AG08395 (cell line): Measurements from ENCODE around the gene SPO11.

ENCODE experiments used
- DNase-seq: peaks from one replicate; pipeline ENCODE4 v3.0.0; 2012; ENCODE audit warnings: mixed read lengths, low spot score

SPO11 gene, protein sequence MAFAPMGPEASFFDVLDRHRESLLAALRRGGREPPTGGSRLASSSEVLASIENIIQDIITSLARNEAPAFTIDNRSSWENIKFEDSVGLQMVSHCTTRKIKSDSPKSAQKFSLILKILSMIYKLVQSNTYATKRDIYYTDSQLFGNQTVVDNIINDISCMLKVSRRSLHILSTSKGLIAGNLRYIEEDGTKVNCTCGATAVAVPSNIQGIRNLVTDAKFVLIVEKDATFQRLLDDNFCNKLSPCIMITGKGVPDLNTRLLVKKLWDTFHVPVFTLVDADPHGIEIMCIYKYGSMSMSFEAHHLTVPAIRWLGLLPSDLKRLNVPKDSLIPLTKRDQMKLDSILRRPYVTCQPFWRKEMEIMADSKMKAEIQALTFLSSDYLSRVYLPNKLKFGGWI

DNA sequence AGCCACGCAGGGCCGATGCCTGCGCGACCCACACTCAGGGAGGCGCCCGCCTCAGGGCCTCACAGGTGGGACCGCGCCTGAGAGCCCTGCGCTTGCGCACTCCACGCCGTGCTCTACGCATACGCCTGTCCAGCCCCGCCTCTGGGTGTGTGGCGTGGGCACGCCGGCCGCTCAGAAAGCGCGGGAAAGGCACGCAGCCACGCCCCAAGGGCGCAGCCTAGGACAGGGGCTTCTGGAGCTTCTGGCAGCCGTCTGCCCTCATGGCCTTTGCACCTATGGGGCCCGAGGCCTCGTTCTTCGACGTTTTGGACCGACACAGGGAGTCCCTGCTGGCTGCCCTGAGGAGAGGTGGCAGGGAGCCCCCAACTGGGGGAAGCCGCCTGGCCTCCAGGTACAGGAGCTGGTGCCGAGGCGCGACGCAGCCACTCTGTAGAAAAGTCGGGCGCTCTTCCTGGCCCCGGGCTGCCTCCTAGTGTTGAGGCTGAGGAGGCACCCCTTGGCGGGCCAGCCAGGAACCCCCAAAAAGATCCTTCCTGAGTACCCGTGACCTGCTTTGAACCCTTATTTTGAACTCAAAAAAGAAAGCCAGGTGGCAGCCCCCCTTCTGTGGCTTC lies at the start of gene SPO11:
SPO11 (plus strand) TSS at position 196 of the 614 bp plus-strand sequence; CDS start at position 261, 65 bp downstream.
- no peak for DNase-seq

DNA sequence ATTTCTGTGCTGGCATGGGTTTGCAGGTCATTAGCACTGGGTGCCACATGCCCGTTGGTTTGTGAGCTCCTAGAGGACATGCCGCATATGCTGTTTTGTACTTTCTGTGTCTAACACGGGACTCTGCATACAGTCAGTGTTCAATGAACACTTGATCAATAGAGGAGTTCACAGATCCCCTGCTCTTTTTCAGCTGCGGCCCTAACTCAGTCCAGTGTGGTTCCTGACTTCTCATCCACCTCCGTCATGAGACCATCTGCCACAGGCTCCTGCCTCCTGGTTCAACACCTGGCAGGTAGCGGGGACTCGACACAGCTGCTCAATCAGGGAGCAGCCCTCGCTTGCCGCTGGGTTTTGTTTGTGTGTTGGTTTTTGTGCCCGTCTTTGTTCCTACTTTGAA lies 49.4 kb upstream of the SPO11 start:
- DNase-seq = no peak

DNA sequence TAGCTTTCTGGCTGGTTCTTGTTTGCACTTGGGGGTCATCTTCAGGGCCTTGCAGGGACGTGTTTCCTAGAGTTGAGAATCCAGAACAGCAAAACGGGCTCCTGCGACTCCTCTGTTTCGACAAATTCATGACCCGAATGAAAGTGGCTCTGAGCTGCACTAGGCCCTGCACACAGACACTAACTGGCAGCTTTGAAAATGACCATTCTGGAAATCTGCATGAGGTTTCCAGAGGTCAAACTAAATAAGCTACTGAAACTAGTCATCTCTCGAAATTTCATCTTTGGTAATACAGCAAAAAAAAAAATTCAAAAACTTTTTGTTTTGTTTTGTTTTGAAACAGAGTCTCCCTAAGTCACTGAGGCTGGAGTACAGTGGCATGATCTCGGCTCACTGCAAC lies 47.7 kb upstream of the SPO11 start:
- DNase-seq = no peak

DNA sequence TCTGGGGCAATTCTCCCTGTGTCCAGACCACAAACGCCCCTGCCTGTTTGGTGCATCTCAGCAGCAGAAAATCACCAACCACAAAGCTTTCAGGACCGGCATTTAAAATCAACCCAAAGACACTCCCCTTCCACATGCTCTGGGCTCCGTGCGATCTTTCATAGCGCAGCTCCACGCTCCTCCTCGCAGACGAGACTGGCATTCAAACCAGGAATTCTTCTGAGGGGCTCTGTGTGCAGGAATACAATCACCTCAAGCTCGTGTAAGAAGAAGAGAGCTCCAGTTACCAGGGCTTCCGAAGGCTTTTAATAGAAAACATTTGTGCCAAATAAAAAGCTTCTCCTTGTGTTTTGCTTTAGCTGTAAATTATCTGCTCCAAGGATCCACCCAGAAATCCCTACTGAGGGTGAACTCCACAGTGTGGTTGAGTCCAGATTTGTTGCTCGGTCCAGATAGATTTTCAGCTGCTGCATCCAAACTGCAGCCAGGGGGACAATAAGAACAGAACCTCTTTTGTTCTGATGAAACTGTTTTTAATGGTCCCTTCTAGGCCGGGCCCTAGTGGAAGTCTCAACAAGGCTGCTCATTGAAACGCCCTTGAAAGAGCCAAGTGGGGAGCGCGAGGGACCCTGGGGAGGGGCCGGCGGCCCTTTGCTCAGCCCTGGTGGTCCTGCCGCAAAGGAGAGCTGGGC lies 46.8 kb upstream of the SPO11 start:
- no peak for DNase-seq

DNA sequence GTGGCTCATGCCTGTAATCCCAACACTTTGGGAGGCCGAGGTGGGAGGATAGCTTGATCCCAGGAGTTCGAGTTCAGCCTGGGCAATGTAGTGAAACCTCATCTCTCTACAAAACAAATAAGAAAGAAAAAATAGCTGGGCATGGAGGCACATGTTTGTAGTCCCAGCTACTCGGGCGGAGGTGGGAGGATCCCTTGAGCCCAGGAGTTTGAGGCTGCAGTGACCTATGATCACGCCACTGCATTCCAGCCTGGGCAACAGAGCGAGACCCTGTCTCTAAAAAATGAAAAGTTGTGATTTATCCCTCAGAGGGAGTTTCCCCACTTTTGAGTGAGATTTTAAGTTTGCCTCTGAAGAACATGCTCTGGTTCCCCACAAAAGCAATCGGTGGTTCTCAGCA lies 45.7 kb upstream of the SPO11 start:
- no peak for DNase-seq

DNA sequence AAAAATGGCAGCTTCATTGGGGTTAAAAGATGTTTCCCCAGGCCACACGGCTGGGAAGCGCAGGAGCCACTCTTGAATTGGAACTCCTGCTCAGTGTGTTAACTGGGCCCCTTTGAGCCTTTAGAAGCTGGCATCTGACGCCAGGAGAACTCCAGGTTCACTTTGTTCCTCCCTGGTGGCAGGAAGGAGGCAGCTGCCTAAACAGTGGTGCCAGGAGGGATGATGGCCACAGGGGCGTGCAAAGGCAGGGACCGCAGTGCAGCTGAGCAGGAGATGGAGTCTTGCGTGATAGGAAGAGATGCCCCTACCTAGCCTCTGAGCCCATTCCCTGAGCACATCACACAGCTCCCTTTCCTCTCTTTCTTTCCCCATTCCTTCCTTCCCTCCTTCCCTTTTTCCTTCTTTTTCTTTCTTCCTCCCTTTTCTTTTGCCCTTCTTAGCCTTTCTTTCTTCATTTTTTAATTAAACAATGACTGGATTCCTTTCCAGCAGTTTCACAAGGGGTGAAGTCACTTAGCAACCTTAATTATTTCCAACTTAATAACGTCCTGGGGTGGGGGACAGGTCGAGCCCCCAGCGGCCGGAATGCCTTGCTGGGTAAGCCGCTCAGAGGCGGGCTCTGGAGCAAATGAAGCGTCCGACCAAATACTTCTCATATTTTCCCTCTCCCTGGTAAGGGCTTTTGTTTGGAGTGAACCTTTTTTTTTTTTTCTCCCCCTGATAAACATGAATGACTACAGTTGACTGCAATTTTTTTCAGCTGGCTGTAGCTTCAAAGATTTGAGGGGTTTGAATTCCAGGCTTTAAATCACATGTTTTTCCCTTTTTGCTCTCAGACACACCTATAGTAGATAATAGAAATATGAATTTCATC lies 42.4 kb upstream of the SPO11 start:
- DNase-seq = no peak

DNA sequence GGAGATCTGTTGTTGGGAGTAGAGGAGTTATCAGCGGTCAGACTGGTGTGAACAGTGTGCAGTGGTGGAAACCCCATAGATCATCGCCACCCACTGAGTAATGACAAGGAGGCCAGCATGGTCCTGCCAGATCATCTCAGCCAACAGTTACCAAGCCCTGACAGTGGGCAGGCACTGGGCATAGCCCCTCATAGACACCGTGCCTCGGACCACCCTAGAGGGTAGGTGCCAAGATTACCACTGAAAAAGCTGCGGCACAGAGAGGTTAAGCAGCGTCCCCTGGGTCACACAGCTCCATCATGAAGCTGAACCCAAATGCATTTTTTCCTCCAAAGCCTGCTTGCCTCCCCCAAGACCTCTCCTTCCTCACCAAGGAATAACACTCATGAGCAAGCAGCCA lies 41.7 kb upstream of the SPO11 start:
- DNase-seq = no peak

DNA sequence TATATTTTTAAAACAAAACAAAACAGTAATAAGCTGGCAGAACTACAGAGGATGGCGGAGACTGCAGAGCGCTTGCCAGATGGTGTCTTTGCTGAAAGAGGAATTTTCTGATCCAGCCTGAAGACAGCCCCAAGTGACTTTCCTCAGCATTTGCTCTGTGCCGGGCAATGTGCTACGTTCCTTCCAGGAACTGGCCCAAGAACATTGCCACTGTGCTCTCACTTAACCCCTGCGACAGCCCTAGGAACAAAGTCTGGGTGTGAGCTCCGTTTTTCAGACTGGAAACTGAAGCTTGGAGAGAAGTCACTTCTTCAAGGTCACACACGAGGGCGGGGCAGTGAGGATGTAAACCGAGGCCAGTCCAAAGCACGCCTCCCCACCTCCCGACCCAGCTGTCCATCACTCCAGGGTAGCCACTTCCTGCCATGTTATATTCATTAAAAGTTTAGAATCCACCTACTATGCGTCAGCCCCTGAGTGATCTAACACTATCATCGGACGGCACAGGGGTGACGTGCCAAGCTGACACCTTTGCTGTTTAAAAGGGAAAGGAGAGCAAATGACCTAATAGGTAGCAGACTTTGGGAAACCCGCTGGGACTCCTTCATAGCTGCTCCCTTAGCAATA lies 40.8 kb upstream of the SPO11 start:
- peak; percentile 14 for DNase-seq

DNA sequence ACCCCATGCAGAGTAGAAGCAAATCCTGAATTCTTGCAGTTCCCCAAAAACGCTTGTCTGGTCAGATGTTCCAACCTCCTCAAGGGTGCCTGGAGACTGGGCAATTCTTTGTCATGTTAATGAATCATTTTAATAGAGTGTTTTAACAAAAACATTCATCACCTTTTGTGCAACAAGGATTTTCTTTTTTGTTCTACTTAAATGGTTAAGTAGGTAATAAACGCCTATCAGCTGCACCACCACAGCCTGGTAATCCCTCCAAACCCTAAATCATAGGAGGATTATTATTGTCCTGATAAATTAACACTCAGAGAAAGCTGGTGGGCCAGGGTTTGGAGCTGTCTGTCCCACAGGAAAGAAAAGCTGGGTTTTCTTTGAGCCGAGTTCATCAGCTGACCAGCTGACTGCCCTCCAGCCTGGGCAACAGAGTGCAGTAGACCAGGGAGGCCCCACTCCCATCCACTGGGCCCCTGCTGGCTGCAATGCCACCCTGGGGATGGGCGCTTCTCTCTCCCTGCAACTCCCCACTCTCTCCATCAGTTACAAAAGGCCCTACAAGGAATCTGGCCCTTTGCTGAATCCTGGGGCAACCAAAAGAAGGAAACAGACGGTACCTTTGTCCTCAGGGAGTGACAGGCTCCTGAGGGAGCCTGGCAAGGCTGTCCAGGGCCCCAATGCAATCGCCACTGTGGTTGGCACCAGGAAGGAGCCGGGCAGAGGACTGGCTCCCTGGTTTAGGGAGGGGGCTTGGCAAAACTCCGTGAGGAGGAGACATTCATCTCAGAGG lies 40.0 kb upstream of the SPO11 start:
- no peak for DNase-seq

DNA sequence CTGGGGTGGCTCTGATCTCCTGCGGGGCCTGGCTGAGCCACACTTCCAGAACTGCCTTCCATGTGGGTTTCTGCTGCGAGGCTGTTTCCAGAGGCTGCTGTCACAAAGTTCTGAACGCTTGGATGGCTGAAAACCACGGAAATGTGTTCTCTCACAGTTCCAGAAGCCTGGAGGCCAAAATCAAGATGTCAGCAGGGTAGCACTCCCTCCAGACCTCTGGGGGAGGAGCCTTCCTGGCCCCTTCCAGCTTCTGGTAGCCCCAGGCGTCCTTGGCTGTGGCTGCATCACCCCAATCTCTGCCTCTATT lies 39.5 kb upstream of the SPO11 start:
- DNase-seq = no peak

DNA sequence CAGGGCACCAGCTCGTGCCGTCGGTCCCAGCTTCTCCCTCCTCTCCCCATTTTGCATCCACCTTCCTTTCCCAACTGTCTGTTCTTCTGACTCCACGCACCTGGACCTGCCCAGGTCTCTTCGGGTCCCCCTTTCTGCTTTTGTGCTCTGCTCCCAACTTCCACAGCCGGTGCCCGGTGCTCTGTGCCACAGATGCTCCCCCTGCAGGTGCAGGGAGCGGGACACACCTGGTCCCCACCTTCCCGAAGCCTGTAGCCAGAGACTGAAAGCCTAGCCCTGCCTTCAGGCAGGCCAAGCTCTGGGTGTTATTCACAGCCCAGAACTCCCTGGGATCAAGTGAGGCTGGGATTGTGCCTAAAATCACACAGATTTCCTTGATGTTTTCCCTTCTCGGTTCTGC lies 38.6 kb upstream of the SPO11 start:
- no peak for DNase-seq

DNA sequence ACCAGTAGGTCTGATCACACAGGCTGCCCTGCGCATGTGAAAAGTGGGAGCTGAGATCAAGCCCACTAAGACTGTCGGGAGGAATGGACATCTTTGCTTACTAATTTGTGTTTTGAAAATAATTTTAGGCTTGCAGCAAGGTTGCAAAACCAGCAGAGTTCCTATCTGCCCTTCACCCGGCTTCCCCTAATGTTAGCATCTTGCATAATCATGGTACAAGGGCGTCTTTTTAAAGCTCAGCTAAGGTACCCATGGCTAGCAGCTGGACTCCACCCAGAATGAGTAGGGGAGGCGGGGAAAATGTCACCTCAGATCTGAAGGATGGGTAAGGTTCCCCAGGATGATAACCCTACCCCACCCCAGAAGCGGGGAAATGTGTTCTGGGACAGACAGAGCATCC lies 37.9 kb upstream of the SPO11 start:
- DNase-seq = no peak

DNA sequence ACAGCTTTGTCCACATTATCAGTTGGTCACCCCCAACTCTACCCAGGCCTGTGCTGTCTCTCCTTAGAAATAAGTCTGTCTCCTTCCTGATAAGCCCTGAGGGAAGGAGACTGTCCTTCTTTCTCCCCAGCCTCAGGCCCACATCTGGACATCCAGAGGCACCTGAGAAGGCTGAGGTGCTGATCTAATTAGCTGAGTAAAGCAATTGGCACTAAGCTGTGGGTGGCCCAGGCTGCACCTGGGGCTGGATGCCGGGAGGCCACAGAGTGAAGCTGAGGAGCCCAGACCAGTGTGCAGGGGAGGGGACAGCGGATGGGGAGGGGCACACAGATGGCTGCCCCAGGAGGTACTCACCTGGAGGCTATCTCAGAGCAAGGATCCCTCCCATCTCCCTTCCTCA lies 37.0 kb upstream of the SPO11 start:
- DNase-seq = no peak

DNA sequence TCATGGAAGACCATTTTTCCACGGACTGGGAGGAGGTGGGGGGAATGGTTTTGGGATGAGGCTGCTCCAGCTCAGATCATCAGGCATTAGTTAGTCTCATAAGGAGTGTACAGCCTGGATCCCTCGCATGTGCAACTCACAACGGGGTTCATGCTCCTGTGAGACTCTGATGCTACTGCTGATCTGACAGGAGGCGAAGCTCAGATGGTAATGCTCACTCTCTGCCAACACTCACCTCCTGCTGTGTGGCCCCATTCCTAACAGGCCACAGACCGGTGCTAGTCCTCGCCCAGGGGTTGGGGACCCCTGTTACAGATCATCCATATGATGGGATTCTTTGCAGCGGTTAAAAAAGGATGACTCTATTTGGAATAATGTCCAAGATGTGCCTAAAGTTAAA lies 35.6 kb upstream of the SPO11 start:
- no peak for DNase-seq

DNA sequence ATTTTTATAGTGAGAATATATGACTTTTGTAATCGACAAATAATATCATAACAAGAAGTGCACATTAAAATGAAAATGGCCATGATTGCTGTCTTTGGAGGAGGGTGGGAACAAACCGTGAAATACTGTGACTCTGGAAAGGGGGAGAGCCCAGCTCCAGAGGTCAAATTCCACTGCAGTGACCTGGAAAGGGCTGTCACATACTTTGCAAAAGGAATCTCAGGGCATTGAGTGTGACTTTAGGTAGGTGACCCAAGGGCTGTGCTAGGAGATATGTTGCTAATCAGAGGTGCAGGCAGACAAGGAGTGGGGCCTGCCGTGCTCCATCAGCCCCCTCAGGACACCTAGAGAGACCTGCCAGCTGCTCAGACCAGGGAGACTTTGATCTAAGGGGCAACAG lies 35.1 kb upstream of the SPO11 start:
- DNase-seq = no peak

DNA sequence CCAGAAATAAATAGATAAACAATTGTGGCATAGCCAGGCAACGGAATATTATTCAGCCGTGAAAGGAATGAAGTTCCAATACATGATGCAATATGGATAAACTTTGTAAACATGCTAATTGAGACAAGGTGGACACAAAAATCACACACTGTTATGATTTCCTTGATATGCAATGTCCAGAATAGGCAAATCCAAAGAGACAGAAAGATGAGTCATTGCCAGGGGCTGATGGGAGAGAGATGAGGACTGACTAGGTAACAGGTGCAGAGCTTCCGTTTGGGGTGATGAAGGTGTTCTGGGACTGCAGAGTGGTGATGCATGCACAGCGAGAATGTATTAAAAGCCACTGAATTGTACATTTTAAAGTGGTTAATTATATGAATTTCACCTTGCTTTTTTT lies 31.1 kb upstream of the SPO11 start:
- no peak for DNase-seq

DNA sequence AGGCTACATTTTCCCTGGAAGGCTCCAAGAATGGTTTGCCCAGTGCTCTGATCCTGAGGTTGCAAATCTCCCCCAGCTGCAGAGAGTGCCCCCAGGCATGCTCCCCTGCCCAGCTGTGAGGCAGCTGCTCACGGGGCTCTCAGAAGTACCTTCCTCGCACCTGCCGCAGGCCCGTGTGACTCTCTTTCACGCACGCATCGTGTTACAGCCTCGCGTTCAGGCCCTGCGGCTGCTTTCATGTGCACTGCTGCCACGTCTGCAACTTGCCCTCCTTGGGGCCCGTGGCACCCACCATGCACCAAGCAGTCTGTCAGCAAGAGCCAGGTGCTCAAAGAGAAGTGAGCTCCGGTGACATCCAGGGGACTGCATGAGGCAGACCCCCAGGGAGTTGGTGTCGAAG lies 28.6 kb upstream of the SPO11 start:
- no peak for DNase-seq

DNA sequence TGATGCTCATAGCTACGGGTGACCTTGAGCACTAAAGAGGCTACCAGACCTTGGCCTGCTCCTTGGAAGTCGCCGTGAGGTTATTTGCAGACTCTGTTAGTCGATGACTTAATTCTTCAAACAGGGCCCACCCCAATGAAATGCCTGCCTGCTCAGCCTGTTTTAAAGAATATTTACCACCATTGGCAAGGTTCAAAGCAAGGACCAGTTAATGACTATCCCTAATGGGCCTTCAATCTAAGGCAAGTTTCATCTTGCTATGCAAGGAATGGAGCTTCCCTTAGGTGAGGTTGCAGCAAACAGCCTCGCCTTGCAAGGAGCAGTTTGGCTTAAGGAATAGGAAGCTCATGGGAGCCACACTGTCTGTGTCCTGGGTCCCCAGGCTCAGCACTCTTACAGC lies 22.9 kb upstream of the SPO11 start:
- no peak for DNase-seq

DNA sequence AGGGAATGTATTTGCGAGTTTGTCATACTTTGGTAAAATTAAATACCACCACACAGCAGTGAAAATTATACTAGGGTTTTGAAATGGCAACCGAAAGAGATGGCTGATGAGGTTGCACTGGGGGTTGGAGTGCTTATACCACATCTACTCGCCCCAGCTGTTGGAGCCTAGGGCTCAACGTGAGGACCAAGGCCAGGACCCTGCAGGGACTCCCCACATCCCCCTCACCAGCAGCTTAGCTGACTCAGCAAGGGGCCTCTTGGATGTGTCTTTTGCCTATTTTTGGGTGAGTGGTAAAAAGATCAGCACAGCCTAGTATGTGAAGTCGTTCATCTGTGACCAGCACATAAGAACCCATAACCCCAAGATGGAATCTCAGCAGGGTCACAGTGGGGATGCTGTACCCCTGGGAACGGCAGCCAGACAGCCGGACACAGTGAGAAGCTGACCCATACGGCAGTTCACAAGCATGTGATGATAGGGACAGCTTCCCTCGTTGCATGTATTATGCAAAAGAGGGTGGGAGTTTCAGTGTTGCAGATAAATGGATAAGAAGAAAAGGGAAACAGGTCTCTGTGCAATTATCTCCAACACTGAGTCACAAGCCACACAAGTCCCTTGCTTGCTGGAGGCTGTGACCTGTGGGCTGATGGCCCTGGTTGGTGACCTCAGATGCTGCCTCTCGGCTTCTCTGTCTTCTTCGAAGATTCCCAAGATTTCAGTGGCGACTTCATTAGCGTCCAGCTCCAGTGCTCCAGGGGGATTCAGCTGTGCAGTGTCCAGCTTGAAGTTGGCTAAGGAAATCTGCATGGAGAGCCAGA lies 20.9 kb upstream of the SPO11 start:
- no peak for DNase-seq

DNA sequence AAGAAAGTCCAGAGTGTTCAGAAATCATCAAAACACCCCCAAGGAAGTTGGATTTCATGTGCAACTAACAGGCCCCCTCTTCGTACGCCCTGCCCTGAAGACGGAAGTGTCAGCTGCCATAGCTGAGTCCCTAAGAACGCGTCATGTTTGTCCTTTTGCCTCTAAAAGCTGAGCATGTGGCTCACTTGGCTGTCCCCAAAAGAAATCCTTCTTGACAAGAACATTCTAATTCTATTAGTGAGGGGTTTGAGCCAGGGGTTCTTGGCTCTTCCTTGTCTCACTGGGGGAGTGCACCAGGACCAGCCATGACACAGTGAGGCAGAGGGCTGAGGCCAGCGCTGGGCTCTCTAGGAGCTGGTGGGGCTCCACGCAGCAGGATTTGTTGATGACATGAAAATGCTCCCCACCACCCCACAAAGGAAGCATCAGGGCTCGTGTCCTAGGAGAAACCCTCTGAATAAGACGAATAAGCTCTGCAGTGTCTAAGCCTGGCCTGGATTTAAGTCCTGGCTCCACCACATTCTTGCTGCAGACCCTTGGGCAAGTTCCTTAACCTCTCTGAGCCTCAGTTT lies 20.0 kb upstream of the SPO11 start:
- no peak for DNase-seq
